K562 (cell line): ENCODE results near the gene CRYGC. TPM values are rescaled to one million over a fixed set of nuclear protein-coding genes. Genes with fewer than 3 reads are reported as not detected.

ENCODE experiments used
- ATF7 ChIP-seq: fragments of 450-650 bp; IDR thresholded peaks from 2 replicates; pipeline ENCODE4 v1.7.1; 2014; ENCODE audit warnings: mild to moderate bottlenecking, moderate library complexity
- CREB1 ChIP-seq, 2 experiments: sonication (generic) in 1 of 2; formaldehyde crosslinking in 1 of 2; IDR thresholded peaks; 2 replicates each; pipeline versions ENCODE4 v1.6.1 to v1.8.0; 2012 to 2022; ENCODE audit warnings: inconsistent platforms in 1 of 2, mild to moderate bottlenecking in 1 of 2, missing genetic modification reagents in 1 of 2, moderate library complexity in 1 of 2
- CREM ChIP-seq: IDR thresholded peaks from 2 replicates; pipeline ENCODE4 v1.6.1; 2014; ENCODE audit warnings: antibody characterized with exemption, low read depth
- PCBP2 ChIP-seq: fragments of 200-400 bp; formaldehyde crosslinking; IDR thresholded peaks from 2 replicates; pipeline ENCODE4 v1.6.1; 2018; ENCODE audit warnings: low read length, low read depth, mild to moderate bottlenecking, moderate library complexity; ENCODE audit not compliant: poor library complexity, severe bottlenecking
- SIN3A ChIP-seq, 2 experiments: fragments of 150-350 bp in 1 of 2; IDR thresholded peaks; 2 replicates each; pipeline ENCODE4 v1.6.1; 2011 to 2016; ENCODE audit warnings: borderline replicate concordance in 2 of 2, low read depth in 2 of 2, low read length in 2 of 2, mild to moderate bottlenecking in 2 of 2, moderate library complexity in 2 of 2; ENCODE audit not compliant: control insufficient read depth in 1 of 2
- TCF7L2 ChIP-seq: fragments of 150-350 bp; IDR thresholded peaks from 2 replicates; pipeline ENCODE4 v1.6.1; 2016; ENCODE audit warnings: low read depth, mild to moderate bottlenecking, low read length, moderate library complexity
- ZNF274 ChIP-seq: IDR thresholded peaks from 2 replicates; pipeline ENCODE4 v1.6.1; 2011; ENCODE audit warnings: low read depth, mild to moderate bottlenecking, low read length, moderate library complexity, borderline replicate concordance
- polyA plus RNA-seq, 8 experiments: library from polyadenylated mRNA; depleted of rRNA in 4 of 8; stranded (reverse) in 5 of 8; unstranded in 3 of 8; fragments of >200 nt; fragmentation: Nextera tagmentation in 2 of 8; fragmentation: Illumina TruSeq in 1 of 8; extraction: Ambion mirVana in 2 of 8; extraction: Trizol in 1 of 8; gene quantifications; 2 replicates each; pipeline versions ENCODE4 v1.2.1 to v1.2.3, GENCODE V29; 2011 to 2014; ENCODE audit warnings: inconsistent platforms in 1 of 8, missing spikeins in 1 of 8
- total RNA-seq, 7 experiments: library from RNA; depleted of rRNA in 6 of 7; stranded (reverse); fragments of >200 nt in 6 of 7; fragmentation: Illumina TruSeq in 2 of 7; extraction: Trizol in 2 of 7; gene quantifications; 2 replicates each; pipeline versions ENCODE4 v1.2.1 to v1.2.3, GENCODE V29; 2011 to 2021; ENCODE audit warnings: low replicate concordance in 1 of 7
- TF ChIP-seq, protein P1 (sequence below), 2 experiments: fragments of 450-650 bp; IDR thresholded peaks; 2 replicates each; pipeline ENCODE4 v1.6.1; 2016; ENCODE audit warnings: mild to moderate bottlenecking in 2 of 2, borderline replicate concordance in 1 of 2, low read depth in 1 of 2, moderate library complexity in 1 of 2
- TF ChIP-seq, protein P2 (sequence below): fragments of 450-650 bp; formaldehyde crosslinking; IDR thresholded peaks from 2 replicates; pipeline ENCODE4 v1.4.0; 2022; ENCODE audit warnings: mild to moderate bottlenecking, moderate library complexity

CRYGC gene
- total and polyA plus RNA-seq, 9 of the 15 experiments (the other 6 are each of a cell fraction or from before 2014, with no cell fraction given), result not detected

DNA sequence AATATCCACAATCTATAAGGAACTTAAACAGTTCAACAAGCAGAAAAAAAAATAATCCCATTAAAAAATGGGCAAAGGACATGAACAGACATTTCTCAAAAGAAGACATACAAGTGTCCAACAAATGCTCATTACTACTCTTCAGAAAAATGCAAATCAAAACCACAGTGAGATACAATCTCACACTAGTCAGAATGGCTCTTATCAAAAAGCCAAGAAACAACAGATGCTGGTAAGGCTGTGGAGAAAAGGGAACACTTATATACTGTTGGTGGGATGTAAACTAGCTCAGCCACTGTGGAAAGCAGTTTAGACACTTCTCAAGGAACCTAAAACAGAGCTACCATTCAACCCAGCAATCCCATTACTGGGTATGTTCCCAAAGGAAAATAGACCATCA lies 23.5 kb upstream of the CRYGC start (continued):
- TF ChIP-seq TCF7L2 (no peak), PCBP2 (no peak), CREB1 (IDR thresholded peaks at IDR 0.05) (no peak), CREB1 (CRISPR knock-in tag; IDR thresholded peaks at IDR 0.05) (no peak), CREM (no peak), SIN3A (IDR thresholded peaks at IDR 0.05; ENCODE audit: borderline replicate concordance in 2 of 2, control insufficient read depth in 1 of 2, low read depth in 2 of 2, low read length in 2 of 2) (no peak), ATF7 (no peak), ZNF274 (no peak)
- TF ChIP-seq, protein P1, sequence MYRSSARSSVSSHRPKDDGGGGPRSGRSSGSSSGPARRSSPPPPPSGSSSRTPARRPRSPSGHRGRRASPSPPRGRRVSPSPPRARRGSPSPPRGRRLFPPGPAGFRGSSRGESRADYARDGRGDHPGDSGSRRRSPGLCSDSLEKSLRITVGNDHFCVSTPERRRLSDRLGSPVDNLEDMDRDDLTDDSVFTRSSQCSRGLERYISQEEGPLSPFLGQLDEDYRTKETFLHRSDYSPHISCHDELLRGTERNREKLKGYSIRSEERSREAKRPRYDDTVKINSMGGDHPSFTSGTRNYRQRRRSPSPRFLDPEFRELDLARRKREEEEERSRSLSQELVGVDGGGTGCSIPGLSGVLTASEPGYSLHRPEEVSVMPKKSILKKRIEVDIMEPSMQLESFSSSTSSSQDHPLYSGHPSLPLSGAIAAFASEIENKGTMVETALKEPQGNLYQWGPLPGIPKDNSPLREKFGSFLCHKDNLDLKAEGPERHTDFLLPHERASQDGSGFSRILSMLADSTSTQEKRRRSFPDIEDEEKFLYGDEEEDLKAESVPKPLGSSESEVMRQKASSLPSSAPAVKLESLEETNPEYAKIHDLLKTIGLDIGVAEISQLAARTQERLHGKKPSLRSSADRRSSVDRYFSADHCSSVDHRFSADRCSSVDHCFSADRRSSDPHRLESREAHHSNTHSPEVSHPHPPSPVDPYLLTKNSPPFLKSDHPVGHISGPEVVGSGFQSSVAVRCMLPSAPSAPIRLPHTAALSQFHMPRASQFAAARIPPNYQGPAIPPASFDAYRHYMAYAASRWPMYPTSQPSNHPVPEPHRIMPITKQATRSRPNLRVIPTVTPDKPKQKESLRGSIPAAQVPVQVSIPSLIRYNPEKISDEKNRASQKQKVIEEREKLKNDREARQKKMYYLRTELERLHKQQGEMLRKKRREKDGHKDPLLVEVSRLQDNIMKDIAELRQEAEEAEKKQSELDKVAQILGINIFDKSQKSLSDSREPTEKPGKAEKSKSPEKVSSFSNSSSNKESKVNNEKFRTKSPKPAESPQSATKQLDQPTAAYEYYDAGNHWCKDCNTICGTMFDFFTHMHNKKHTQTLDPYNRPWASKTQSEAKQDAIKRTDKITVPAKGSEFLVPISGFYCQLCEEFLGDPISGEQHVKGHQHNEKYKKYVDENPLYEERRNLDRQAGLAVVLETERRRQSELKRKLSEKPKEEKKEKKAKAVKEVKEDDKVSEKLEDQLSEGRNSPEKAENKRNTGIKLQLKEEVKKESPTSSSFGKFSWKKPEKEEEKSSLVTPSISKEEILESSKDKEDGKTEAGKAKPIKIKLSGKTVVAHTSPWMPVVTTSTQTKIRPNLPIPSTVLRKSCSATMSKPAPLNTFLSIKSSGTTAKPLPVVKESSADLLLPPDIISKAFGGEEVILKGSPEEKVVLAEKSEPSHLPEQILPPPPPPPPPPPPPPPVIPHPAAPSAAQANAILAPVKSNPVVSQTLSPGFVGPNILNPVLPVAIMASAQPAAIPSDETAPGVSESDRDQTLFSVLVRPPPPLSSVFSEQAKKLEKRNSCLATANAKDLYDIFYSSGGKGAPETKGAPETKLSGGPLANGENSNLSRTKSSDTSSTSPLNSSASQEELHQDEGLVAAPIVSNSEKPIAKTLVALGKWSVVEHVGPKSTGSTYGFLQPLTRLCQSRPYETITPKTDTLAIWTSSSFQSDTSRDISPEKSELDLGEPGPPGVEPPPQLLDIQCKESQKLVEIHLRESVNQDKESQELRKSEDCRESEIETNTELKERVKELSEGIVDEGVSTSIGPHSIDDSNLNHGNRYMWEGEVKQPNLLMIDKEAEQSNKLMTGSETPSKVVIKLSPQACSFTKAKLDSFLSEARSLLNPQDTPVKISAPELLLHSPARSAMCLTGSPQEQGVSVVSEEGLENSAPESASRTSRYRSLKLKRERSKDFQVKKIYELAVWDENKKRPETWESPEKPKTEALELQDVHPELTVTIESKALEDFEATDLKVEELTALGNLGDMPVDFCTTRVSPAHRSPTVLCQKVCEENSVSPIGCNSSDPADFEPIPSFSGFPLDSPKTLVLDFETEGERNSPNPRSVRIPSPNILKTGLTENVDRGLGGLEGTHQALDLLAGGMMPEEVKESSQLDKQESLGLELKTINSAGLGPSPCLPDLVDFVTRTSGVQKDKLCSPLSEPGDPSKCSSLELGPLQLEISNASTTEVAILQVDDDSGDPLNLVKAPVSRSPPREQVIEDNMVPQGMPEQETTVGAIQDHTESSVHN (IDR thresholded peaks at IDR 0.05; ENCODE audit: borderline replicate concordance in 1 of 2, low read depth in 1 of 2), result no peak
- TF ChIP-seq, protein P2, sequence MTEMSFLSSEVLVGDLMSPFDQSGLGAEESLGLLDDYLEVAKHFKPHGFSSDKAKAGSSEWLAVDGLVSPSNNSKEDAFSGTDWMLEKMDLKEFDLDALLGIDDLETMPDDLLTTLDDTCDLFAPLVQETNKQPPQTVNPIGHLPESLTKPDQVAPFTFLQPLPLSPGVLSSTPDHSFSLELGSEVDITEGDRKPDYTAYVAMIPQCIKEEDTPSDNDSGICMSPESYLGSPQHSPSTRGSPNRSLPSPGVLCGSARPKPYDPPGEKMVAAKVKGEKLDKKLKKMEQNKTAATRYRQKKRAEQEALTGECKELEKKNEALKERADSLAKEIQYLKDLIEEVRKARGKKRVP (CRISPR knock-in tag), result no peak
